HepG2 (cell line): ENCODE measurements around the gene POMT1. TPM values are rescaled to one million over a fixed set of nuclear protein-coding genes. Genes with fewer than 3 reads are reported as not detected.

Source experiments
- ATAC-seq: fragments of 200-7000 bp; cut with Tn5 transposase; 3 replicates; pipeline ENCODE4 v1.9.1; 2020; ENCODE audit warnings: mild to moderate bottlenecking, moderate library complexity
- BruUV-seq: library from RNA; stranded (reverse); fragments of 400-500 nt; replicated peaks from 2 replicates; lab custom pipeline; 2021; lab: Mats Ljungman, UMichigan
- CTCF ChIA-PET: fragments of 300-600 bp; formaldehyde crosslinking; extraction: SDS; loops from one replicate; lab custom pipeline; 2021; ENCODE audit warnings: low total read pairs, inconsistent platforms, low intra/inter-chr PET ratio; lab: Yijun Ruan, JAX
- POLR2A ChIA-PET: fragments of 350-600 bp; sonication (Branson Sonifier 250); formaldehyde crosslinking; loops from one replicate; lab custom pipeline; 2020; ENCODE audit warnings: antibody characterized with exemption, inconsistent platforms; lab: Yijun Ruan, JAX
- DNase-seq: peaks from one replicate; pipeline ENCODE4 v3.0.0-alpha.2; 2015; ENCODE audit warnings: low spot score
- FAIRE-seq: peaks from 3 replicates; lab custom pipeline; 2011; peaks lifted over from hg19 to GRCh38; lab: Jason Lieb, UNC
- H2AFZ ChIP-seq: one replicate; pipeline ENCODE4 v1.6.1; 2011; ENCODE audit warnings: low read length, inconsistent platforms
- H3K27ac ChIP-seq: fragments of 300-600 bp; 3 replicates; pipeline ENCODE4 v1.8.0; 2011; ENCODE audit warnings: mixed run types, mild to moderate bottlenecking, mixed read lengths, low read length, inconsistent platforms; ENCODE audit not compliant: insufficient read depth; ENCODE audit errors: extremely low read length
- H3K27me3 ChIP-seq, 2 experiments: fragments of 200-600 bp in 1 of 2; 2 replicates in 1 of 2; 3 replicates in 1 of 2; pipeline versions ENCODE4 v1.6.0 to v1.8.0; 2011; ENCODE audit warnings: low read length in 2 of 2, mild to moderate bottlenecking in 2 of 2, moderate library complexity in 2 of 2, inconsistent platforms in 1 of 2; ENCODE audit not compliant: insufficient read depth in 2 of 2, control insufficient read depth in 1 of 2
- H3K36me3 ChIP-seq, 2 experiments: fragments of 200-600 bp in 1 of 2; replicated peaks in 1 of 2; 2 replicates in 1 of 2; 3 replicates in 1 of 2; pipeline versions ENCODE4 v1.5.1 to v1.8.0; 2011; ENCODE audit warnings: low read length in 2 of 2, inconsistent platforms in 1 of 2; ENCODE audit not compliant: insufficient read depth in 2 of 2, control insufficient read depth in 1 of 2
- H3K4me1 ChIP-seq: 2 replicates; pipeline ENCODE4 v1.5.1; 2012; ENCODE audit warnings: low read length, inconsistent platforms; ENCODE audit not compliant: insufficient read depth
- H3K4me2 ChIP-seq: 2 replicates; pipeline ENCODE4 v1.6.0; 2011; ENCODE audit warnings: low read depth, low read length, inconsistent platforms
- H3K4me3 ChIP-seq, 3 experiments: fragments of 200-600 bp in 1 of 3; sonication (generic), shearing (Covaris generic) in 1 of 3; replicated peaks in 1 of 3; 2 replicates each; pipeline ENCODE4 v1.5.1; 2011 to 2016; ENCODE audit warnings: low read length in 3 of 3, inconsistent platforms in 2 of 3, low read depth in 2 of 3, mild to moderate bottlenecking in 2 of 3, control low read depth in 1 of 3, mixed read lengths in 1 of 3; ENCODE audit not compliant: insufficient read depth in 1 of 3
- H3K79me2 ChIP-seq: one replicate; pipeline ENCODE4 v1.6.1; 2011; ENCODE audit warnings: low read length, inconsistent platforms; ENCODE audit not compliant: insufficient read depth
- H3K9ac ChIP-seq: 2 replicates; pipeline ENCODE4 v1.6.0; 2011; ENCODE audit warnings: mild to moderate bottlenecking, low read depth, low read length, inconsistent platforms; ENCODE audit not compliant: insufficient read depth
- H3K9me3 ChIP-seq: 2 replicates; pipeline ENCODE4 v1.5.1; 2012; ENCODE audit warnings: mild to moderate bottlenecking, low read length
- H4K20me1 ChIP-seq: 2 replicates; pipeline ENCODE4 v1.6.0; 2011; ENCODE audit warnings: inconsistent platforms, mild to moderate bottlenecking, low read length, moderate library complexity; ENCODE audit not compliant: insufficient read depth
- AGO2 ChIP-seq: fragments of 200-400 bp; formaldehyde crosslinking; optimal IDR thresholded peaks from 2 replicates; pipeline ENCODE3; 2017; ENCODE audit warnings: mild to moderate bottlenecking, low read depth, low read length, moderate library complexity
- CHD4 ChIP-seq: fragments of 200-600 bp; sonication (generic); IDR thresholded peaks from 2 replicates; pipeline ENCODE4 v1.7.0; 2017; ENCODE audit warnings: mild to moderate bottlenecking, low read length, borderline replicate concordance
- MTA3 ChIP-seq: sonication (generic); formaldehyde crosslinking; IDR thresholded peaks from 2 replicates; pipeline ENCODE4 v1.4.0; 2020; ENCODE audit warnings: missing genetic modification reagents
- NR2C2 ChIP-seq: sonication (generic); formaldehyde crosslinking; IDR thresholded peaks from 2 replicates; pipeline ENCODE4 v1.4.0; 2020; ENCODE audit warnings: missing genetic modification reagents, mild to moderate bottlenecking, moderate library complexity, borderline replicate concordance
- ONECUT2 ChIP-seq: sonication (generic); formaldehyde crosslinking; IDR thresholded peaks from 2 replicates; pipeline ENCODE4 v1.4.0; 2020; ENCODE audit warnings: missing genetic modification reagents
- POLR2A ChIP-seq, 2 experiments: IDR thresholded peaks; 2 replicates each; pipeline ENCODE4 v1.6.1; 2011; ENCODE audit warnings: low read depth in 2 of 2, low read length in 2 of 2, mild to moderate bottlenecking in 1 of 2, moderate library complexity in 1 of 2; ENCODE audit not compliant: insufficient read depth in 1 of 2
- POLR2G ChIP-seq: fragments of 200-400 bp; formaldehyde crosslinking; IDR thresholded peaks from 2 replicates; pipeline ENCODE4 v1.6.1; 2018; ENCODE audit warnings: mild to moderate bottlenecking, low read depth, low read length, moderate library complexity
- TGIF2 ChIP-seq: IDR thresholded peaks from 2 replicates; pipeline ENCODE4 v1.6.1; 2016; ENCODE audit warnings: control low read depth, missing compliant biosample characterization
- YEATS2 ChIP-seq: sonication (generic); formaldehyde crosslinking; IDR thresholded peaks from 2 replicates; pipeline ENCODE4 v1.4.0; 2020; ENCODE audit warnings: missing genetic modification reagents, borderline replicate concordance
- ZFP41 ChIP-seq: sonication (generic); formaldehyde crosslinking; IDR thresholded peaks from 2 replicates; pipeline ENCODE4 v1.4.0; 2020; ENCODE audit warnings: mild to moderate bottlenecking, missing genetic modification reagents, borderline replicate concordance
- ZFP91 ChIP-seq: sonication (generic); formaldehyde crosslinking; IDR thresholded peaks from 2 replicates; pipeline ENCODE4 v1.9.0; 2022; ENCODE audit warnings: missing genetic modification reagents, mild to moderate bottlenecking, borderline replicate concordance
- ZNF33B ChIP-seq: sonication (generic); formaldehyde crosslinking; IDR thresholded peaks from 2 replicates; pipeline ENCODE4 v1.5.1; 2020; ENCODE audit warnings: mild to moderate bottlenecking, missing genetic modification reagents
- ZNF382 ChIP-seq: sonication (generic); formaldehyde crosslinking; IDR thresholded peaks from 2 replicates; pipeline ENCODE4 v1.5.0; 2020; ENCODE audit warnings: missing genetic modification reagents, mild to moderate bottlenecking, borderline replicate concordance
- ZNF639 ChIP-seq: conservative IDR thresholded peaks from 2 replicates; pipeline ENCODE4 v1.6.1; 2018; ENCODE audit warnings: missing genetic modification reagents
- ZNF83 ChIP-seq: sonication (generic); formaldehyde crosslinking; IDR thresholded peaks from 2 replicates; pipeline ENCODE4 v1.4.0; 2020; ENCODE audit warnings: missing genetic modification reagents, mild to moderate bottlenecking, borderline replicate concordance
- WGBS: methylation state at CpG from one replicate; pipeline ENCODE4 v1.1.6; 2017; ENCODE audit warnings: low lambda C conversion rate; 5-methylcytosine and 5-hydroxymethylcytosine counted together
- in situ Hi-C: cut with HindIII; loops from 2 replicates; pipeline ENCODE4 v1.10.0; 2017; ENCODE audit warnings: low pct_unique_long_range_greater_than_20kb; ENCODE audit not compliant: extremely low pct_ligation_motif_present
- intact Hi-C: fragments of 100-400 bp; cut with micrococcal nuclease; formaldehyde crosslinking; loops from one replicate; pipeline ENCODE4 v1.10.0; 2022; ENCODE audit not compliant: unreplicated experiment
- polyA plus RNA-seq, 8 experiments: library from polyadenylated mRNA; depleted of rRNA in 3 of 8; stranded (reverse) in 7 of 8; unstranded in 1 of 8; fragments of >200 nt; fragmentation: Illumina TruSeq in 4 of 8; extraction: Trizol in 4 of 8; gene quantifications; 2 replicates each; pipeline versions ENCODE4 v1.2.1 to v1.2.3, GENCODE V29; 2011 to 2016; ENCODE audit warnings: low read depth in 4 of 8, missing spikeins in 1 of 8, mixed read lengths in 1 of 8; ENCODE audit not compliant: insufficient read depth in 1 of 8
- total RNA-seq, 5 experiments: library from RNA; depleted of rRNA; stranded (reverse); fragments of >200 nt; fragmentation: Illumina TruSeq; extraction: Trizol; gene quantifications; 2 replicates each; pipeline ENCODE4 v1.2.3, GENCODE V29; 2016; ENCODE audit warnings: low read depth in 1 of 5
- TF ChIP-seq, protein P1 (sequence below): sonication (generic); formaldehyde crosslinking; conservative IDR thresholded peaks from 2 replicates; pipeline ENCODE4 v1.4.0; 2020; ENCODE audit warnings: mild to moderate bottlenecking, missing genetic modification reagents, moderate library complexity
- TF ChIP-seq, protein P2 (sequence below): sonication (generic); formaldehyde crosslinking; IDR thresholded peaks from 2 replicates; pipeline ENCODE4 v1.5.0; 2020; ENCODE audit warnings: mild to moderate bottlenecking, low read depth, missing genetic modification reagents, borderline replicate concordance
- TF ChIP-seq, protein P3 (sequence below): sonication (generic); formaldehyde crosslinking; IDR thresholded peaks from 2 replicates; pipeline ENCODE4 v1.4.0; 2020; ENCODE audit warnings: missing genetic modification reagents

POMT1 gene
- total and polyA plus RNA-seq, 2 of the 13 experiments (the other 11 are each of a cell fraction or from before 2014, with no cell fraction given), result 21.6 to 22.7 TPM

DNA sequence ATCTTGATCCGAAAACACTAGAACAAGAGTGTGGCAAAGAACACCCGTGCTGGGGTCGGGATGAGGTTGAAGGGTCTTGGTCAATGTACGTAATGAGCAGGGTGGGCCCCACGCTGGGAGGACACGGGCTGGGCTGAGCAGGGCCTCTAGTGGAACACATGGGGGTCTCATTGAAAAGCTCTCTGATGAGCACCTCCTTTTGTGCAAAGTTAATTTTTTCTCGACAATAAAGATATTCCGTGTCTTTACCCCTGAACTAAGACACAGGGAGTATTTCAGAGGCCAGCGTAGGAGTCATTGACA lies 20.3 kb downstream of the POMT1 start:
- H2AFZ ChIP-seq, result no peak overlapping the region
- peaks cover 19 to 48% of the 10 kb centered on the region in 2 experiments for H3K36me3 ChIP-seq
- ATAC-seq (no peak), FAIRE-seq (no peak), DNase-seq (no peak)
- ChIA-PET CTCF (no interaction called here), POLR2A (no interaction called here)
- 97% methylated on average over 9 of the region's 9 CpGs for WGBS
- H3K4me1 ChIP-seq, result no peaks in the 10 kb centered on the region
- no peak overlapping the region for H3K9ac ChIP-seq
- no peak overlapping the region for H3K4me3 ChIP-seq
- H3K79me2 ChIP-seq, result no peaks in the 10 kb centered on the region
- H3K27me3 ChIP-seq, result no peaks in the 10 kb centered on the region
- no TSS peak for BruUV-seq
- no peak overlapping the region for H3K4me2 ChIP-seq
- intact Hi-C loops, result no loop called here
- H3K27ac ChIP-seq, result no peak overlapping the region
- in situ Hi-C loops, result no loop called here
- H3K9me3 ChIP-seq, result no peaks in the 10 kb centered on the region
- TF ChIP-seq, protein P1, sequence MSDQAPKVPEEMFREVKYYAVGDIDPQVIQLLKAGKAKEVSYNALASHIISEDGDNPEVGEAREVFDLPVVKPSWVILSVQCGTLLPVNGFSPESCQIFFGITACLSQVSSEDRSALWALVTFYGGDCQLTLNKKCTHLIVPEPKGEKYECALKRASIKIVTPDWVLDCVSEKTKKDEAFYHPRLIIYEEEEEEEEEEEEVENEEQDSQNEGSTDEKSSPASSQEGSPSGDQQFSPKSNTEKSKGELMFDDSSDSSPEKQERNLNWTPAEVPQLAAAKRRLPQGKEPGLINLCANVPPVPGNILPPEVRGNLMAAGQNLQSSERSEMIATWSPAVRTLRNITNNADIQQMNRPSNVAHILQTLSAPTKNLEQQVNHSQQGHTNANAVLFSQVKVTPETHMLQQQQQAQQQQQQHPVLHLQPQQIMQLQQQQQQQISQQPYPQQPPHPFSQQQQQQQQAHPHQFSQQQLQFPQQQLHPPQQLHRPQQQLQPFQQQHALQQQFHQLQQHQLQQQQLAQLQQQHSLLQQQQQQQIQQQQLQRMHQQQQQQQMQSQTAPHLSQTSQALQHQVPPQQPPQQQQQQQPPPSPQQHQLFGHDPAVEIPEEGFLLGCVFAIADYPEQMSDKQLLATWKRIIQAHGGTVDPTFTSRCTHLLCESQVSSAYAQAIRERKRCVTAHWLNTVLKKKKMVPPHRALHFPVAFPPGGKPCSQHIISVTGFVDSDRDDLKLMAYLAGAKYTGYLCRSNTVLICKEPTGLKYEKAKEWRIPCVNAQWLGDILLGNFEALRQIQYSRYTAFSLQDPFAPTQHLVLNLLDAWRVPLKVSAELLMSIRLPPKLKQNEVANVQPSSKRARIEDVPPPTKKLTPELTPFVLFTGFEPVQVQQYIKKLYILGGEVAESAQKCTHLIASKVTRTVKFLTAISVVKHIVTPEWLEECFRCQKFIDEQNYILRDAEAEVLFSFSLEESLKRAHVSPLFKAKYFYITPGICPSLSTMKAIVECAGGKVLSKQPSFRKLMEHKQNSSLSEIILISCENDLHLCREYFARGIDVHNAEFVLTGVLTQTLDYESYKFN, result no peak
- no peak for TF ChIP-seq ZFP91 (CRISPR knock-in tag)
- TF ChIP-seq POLR2G, result 0 out of 2 replicates have a peak, but pooled peaks have one; percentile 5
- TF ChIP-seq CHD4, result no peak
- 0 out of 4 replicates have a peak, but pooled peaks of 1 of the 2 experiments have one; percentile 6 for TF ChIP-seq POLR2A (IDR thresholded peaks at IDR 0.05; ENCODE audit: insufficient read depth in 1 of 2, low read depth in 2 of 2, low read length in 2 of 2)
- TF ChIP-seq, protein P2, sequence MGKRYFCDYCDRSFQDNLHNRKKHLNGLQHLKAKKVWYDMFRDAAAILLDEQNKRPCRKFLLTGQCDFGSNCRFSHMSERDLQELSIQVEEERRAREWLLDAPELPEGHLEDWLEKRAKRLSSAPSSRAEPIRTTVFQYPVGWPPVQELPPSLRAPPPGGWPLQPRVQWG (CRISPR knock-in tag), result no peak
- TF ChIP-seq TGIF2 (CRISPR knock-in tag), result no peak
- no peak for TF ChIP-seq ZNF83 (CRISPR knock-in tag)
- TF ChIP-seq NR2C2 (CRISPR knock-in tag), result no peak
- TF ChIP-seq ZNF639 (CRISPR knock-in tag), result no peak
- no peak for TF ChIP-seq YEATS2
- TF ChIP-seq, protein P3, sequence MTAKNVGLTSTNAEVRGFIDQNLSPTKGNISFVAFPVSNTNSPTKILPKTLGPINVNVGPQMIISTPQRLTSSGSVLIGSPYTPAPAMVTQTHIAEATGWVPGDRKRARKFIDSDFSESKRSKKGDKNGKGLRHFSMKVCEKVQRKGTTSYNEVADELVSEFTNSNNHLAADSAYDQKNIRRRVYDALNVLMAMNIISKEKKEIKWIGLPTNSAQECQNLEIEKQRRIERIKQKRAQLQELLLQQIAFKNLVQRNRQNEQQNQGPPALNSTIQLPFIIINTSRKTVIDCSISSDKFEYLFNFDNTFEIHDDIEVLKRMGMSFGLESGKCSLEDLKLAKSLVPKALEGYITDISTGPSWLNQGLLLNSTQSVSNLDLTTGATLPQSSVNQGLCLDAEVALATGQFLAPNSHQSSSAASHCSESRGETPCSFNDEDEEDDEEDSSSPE (CRISPR knock-in tag), result no peak
- TF ChIP-seq ZNF382 (CRISPR knock-in tag), result no peak
- peak; percentile 44 for TF ChIP-seq AGO2
- TF ChIP-seq MTA3, result no peak
- no peak for TF ChIP-seq ZFP41
- TF ChIP-seq ZNF33B (CRISPR knock-in tag), result no peak
- no peak for TF ChIP-seq ONECUT2
- H4K20me1 ChIP-seq, result no peaks in the 10 kb centered on the region
